ENCODE data around the gene UBE2G2.

UBE2G2 gene

DNA sequence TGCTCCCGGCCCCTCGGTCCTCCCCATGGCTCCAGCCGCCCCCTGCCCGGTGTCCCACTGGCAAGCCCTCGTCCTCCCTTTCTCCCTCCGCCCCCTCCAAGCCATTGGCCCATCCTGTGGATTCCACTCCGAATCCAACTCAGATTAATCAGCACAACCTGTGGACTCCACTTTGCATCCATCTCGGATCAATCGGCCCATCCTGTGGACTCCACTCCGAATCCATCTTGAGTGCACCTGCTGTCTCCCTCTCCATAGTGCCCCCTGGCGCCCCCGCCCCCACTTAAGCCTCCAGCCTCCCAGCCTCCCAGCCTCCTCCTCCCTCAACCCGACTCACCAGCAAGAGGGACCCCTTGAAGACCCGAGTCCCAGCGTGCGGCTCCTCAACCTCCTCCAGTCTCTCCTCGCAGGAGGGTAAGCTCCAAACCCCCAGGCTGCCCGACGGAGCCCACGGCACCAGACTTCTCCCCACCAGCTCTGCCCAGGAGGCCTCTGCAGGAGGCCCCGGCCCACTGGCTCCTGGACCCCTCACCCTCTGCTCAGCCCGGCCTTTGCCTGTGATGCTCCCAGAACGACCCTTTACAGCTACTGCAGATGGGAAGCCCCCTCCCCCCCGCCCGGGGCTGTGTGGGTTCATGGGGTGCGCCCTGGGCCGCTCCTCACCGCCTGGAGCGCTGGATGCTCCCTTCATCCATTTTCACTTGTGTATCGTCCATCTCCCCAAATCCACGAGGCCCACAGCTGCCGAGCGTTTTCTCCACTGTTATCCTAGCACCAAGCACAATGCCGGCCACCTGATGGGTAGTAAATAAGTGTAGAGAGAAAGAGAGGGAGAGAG lies 49.6 kb downstream of the UBE2G2 start:
- no peak overlapping the region for H3K4me3 ChIP-seq (ENCODE audit: low read depth in 1 of 5, low read length in 5 of 5)
- no peaks in the 10 kb centered on the region for H3K36me3 ChIP-seq (ENCODE audit: control insufficient read depth in 5 of 5, insufficient read depth in 5 of 5, low read length in 5 of 5)
- peaks cover 0 to 44% (median 9%) of the 10 kb centered on the region in 5 donors for H3K4me1 ChIP-seq (ENCODE audit: control insufficient read depth in 5 of 5, insufficient read depth in 5 of 5, low read length in 5 of 5)

DNA sequence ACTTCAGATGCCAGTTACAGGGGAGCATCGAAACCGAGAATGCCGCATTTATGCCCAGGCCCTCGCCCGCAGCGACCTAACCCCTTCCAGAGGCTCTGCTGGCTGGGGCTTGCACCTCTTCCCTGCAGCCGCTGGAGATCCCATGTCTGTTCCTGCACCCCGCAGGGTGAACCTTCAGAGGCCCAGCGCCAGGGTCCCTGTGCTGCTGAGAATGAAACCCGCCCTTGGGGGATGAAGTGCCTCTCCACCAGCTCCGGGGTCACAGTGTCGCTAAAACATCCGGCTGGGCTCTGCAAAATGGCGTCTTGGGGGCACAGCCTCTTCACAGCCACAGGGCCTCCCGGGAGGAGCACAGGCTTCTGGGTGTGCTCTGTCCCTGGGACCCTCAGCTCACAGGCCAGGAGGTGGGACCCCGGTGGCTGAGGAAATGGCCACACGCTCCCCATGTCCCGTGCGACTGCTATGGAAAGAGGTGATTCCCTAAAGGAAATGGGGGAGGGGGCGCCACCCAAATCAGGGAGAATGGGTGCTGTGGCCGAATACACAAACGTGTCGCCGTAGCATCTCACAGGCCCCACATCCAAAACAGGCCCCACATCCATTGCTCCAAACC lies 50.3 kb downstream of the UBE2G2 start:
- Histone ChIP-seq H3K27ac (ENCODE audit: low read depth, low read length) (no peak overlapping the region), H3K36me3 (ENCODE audit: control insufficient read depth in 5 of 5, insufficient read depth in 5 of 5, low read length in 5 of 5) (no peaks in the 10 kb centered on the region), H3K27me3 (ENCODE audit: control insufficient read depth in 5 of 5, insufficient read depth in 4 of 5, low read length in 5 of 5) (peaks cover 12 to 35% (median 24%) of the 10 kb centered on the region in 5 donors), H3K9ac (ENCODE audit: low read length in 5 of 5) (peak overlapping the region in 1 of 5 donors; percentile 14), H3K9me3 (ENCODE audit: control insufficient read depth in 5 of 5, low read length in 5 of 5) (peaks cover 0 to 3% (median 0%) of the 10 kb centered on the region in 5 donors), H3K4me3 (ENCODE audit: low read depth in 1 of 5, low read length in 5 of 5) (no peak overlapping the region), H3K4me1 (ENCODE audit: control insufficient read depth in 5 of 5, insufficient read depth in 5 of 5, low read length in 5 of 5) (peaks cover 0 to 44% (median 9%) of the 10 kb centered on the region in 5 donors)

More for the DNA sequence above, 49.6 kb downstream of the UBE2G2 start:
- Histone ChIP-seq H3K9me3 (ENCODE audit: control insufficient read depth in 5 of 5, low read length in 5 of 5) (peaks cover 0 to 3% (median 0%) of the 10 kb centered on the region in 5 donors), H3K27ac (ENCODE audit: low read depth, low read length) (no peak overlapping the region), H3K9ac (ENCODE audit: low read length in 5 of 5) (no peak overlapping the region), H3K27me3 (ENCODE audit: control insufficient read depth in 5 of 5, insufficient read depth in 4 of 5, low read length in 5 of 5) (peaks cover 12 to 37% (median 24%) of the 10 kb centered on the region in 5 donors)

DNA sequence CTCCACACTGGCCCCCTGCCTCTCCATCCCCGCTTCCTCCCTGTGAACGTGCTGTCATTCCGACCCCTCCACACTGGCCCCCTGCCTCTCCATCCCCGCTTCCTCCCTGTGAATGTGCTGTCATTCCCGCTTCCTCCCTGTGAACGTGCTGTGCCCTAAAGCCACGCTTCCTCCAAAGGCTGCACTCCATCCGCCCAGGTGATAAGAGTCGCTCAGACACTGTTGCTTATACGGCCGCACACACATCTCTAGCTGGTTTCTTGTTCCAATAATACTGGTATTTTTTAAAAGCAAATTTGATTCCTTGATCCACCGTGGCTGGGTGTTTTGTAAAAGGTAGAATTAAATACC lies 51.0 kb downstream of the UBE2G2 start:
- H3K36me3 ChIP-seq (ENCODE audit: control insufficient read depth in 5 of 5, insufficient read depth in 5 of 5, low read length in 5 of 5): no peaks in the 10 kb centered on the region

DNA sequence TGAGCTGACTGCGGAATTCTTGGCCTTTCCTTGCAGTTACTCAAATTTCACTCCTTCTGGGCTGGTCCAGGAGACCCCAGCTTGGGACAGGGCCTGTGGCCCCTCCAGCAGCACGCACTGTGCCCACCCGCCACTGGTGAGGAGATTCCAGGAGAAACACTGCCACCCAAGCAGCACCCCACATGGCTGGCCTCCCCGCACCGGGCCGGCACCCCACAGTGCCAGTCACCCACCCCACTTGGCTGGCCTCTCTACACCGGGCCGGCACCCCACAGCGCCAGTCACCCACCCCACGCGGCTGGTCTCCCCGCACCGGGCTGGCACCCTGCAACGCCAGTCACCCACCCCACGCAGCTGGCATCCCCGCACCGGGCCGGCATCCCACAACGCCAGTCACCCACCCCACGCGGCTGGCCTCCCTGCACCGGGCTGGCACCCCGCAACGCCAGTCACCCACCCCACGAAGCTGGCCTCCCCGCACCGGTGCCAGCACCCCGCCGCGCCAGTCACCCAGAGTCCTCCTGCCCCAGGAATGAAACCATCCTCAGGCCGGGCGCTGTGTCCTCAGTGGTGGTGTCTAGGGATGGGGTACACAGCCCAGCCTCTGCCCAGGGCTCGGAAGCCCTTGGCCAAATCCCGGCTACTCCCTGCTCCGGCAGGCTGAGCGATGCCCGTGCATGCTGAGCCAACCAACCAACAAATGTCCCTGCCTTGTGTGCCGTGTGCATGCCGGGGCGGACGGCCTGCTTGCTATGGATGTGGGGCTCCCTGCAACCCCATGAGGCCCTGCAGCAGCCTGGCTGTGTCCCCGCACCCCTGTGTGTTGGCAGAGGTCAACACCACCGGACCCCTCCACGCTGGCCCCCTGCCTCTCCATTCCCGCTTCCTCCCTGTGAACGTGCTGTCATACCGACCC lies 51.6 kb downstream of the UBE2G2 start:
- Histone ChIP-seq H3K4me3 (ENCODE audit: low read depth in 1 of 5, low read length in 5 of 5) (peak overlapping the region in 1 of 5 donors; percentile 0), H3K36me3 (ENCODE audit: control insufficient read depth in 5 of 5, insufficient read depth in 5 of 5, low read length in 5 of 5) (no peaks in the 10 kb centered on the region), H3K27ac (ENCODE audit: low read depth, low read length) (no peak overlapping the region), H3K4me1 (ENCODE audit: control insufficient read depth in 5 of 5, insufficient read depth in 5 of 5, low read length in 5 of 5) (peaks cover 0 to 41% (median 9%) of the 10 kb centered on the region in 5 donors), H3K9ac (ENCODE audit: low read length in 5 of 5) (no peak overlapping the region), H3K27me3 (ENCODE audit: control insufficient read depth in 5 of 5, insufficient read depth in 4 of 5, low read length in 5 of 5) (peaks cover 12 to 35% (median 24%) of the 10 kb centered on the region in 5 donors), H3K9me3 (ENCODE audit: control insufficient read depth in 5 of 5, low read length in 5 of 5) (peaks cover 0 to 3% (median 0%) of the 10 kb centered on the region in 5 donors)

More for the DNA sequence above, 51.0 kb downstream of the UBE2G2 start:
- H3K4me1 ChIP-seq (ENCODE audit: control insufficient read depth in 5 of 5, insufficient read depth in 5 of 5, low read length in 5 of 5): peaks cover 0 to 44% (median 9%) of the 10 kb centered on the region in 5 donors
- peaks cover 12 to 35% (median 24%) of the 10 kb centered on the region in 5 donors for H3K27me3 ChIP-seq (ENCODE audit: control insufficient read depth in 5 of 5, insufficient read depth in 4 of 5, low read length in 5 of 5)
- peak overlapping the region in 1 of 5 donors; percentile 0 for H3K4me3 ChIP-seq (ENCODE audit: low read depth in 1 of 5, low read length in 5 of 5)
- no peak overlapping the region for H3K27ac ChIP-seq (ENCODE audit: low read depth, low read length)
- no peak overlapping the region for H3K9ac ChIP-seq (ENCODE audit: low read length in 5 of 5)
- H3K9me3 ChIP-seq (ENCODE audit: control insufficient read depth in 5 of 5, low read length in 5 of 5): peaks cover 0 to 3% (median 0%) of the 10 kb centered on the region in 5 donors

DNA sequence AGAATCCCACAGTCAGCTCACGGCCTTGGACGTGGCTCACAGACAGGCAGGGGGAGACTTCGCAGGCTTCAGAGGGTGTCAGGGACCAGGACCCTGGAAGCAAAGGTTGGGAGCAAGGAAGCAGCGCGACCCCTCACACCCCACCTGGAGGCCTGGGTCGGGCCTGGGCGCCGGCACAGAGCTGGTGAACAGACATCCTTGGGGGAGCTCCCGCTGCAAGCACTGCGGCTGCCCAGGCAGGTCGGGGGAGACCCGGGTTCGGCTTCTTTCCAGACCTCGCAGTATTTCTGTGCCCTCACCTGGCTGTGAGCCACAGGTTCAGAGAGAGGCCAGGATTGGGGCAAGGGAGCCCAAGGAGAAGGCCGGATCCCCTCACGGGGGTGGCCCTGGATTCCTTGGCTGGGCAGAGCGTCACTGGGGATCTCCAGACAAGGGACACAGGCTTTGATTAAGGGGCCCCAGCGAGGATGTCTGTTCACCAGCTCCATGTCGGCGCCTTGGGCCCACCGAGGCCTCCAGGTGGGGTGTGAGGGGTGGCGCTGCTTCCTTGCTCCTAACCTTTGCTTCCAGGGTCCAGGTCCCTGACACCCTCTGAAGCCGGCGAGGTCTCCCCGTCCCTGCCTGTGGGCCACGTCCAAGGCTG lies 52.4 kb downstream of the UBE2G2 start:
- Histone ChIP-seq H3K9ac (ENCODE audit: low read length in 5 of 5) (no peak overlapping the region), H3K9me3 (ENCODE audit: control insufficient read depth in 5 of 5, low read length in 5 of 5) (peaks cover 0 to 3% (median 0%) of the 10 kb centered on the region in 5 donors), H3K4me1 (ENCODE audit: control insufficient read depth in 5 of 5, insufficient read depth in 5 of 5, low read length in 5 of 5) (peaks cover 0 to 38% (median 9%) of the 10 kb centered on the region in 5 donors), H3K27ac (ENCODE audit: low read depth, low read length) (no peak overlapping the region), H3K4me3 (ENCODE audit: low read depth in 1 of 5, low read length in 5 of 5) (no peak overlapping the region), H3K27me3 (ENCODE audit: control insufficient read depth in 5 of 5, insufficient read depth in 4 of 5, low read length in 5 of 5) (peaks cover 12 to 35% (median 24%) of the 10 kb centered on the region in 5 donors), H3K36me3 (ENCODE audit: control insufficient read depth in 5 of 5, insufficient read depth in 5 of 5, low read length in 5 of 5) (no peaks in the 10 kb centered on the region)

DNA sequence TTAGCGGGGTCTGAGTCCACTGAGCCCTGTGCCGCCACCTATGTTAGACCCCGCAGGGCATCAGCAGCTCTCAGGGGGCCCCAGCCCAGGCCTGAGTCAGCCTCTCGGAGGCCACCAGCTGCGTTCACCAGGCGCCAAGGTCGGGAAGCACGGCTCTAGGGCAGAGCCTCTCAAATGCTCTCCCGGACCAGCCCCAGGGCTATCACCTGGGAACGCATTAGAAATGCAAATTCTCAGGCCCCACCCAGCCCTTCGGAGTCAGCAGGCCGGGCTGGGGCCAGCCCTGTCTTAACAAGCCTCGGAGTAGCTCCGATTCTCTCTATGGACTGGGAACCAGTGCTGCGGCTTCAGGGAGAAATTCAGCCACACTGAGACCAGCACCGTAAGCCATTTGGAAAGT lies 53.0 kb downstream of the UBE2G2 start:
- peaks cover 12 to 35% (median 24%) of the 10 kb centered on the region in 5 donors for H3K27me3 ChIP-seq (ENCODE audit: control insufficient read depth in 5 of 5, insufficient read depth in 4 of 5, low read length in 5 of 5)
- H3K4me1 ChIP-seq (ENCODE audit: control insufficient read depth in 5 of 5, insufficient read depth in 5 of 5, low read length in 5 of 5): peaks cover 0 to 34% (median 9%) of the 10 kb centered on the region in 5 donors
- H3K36me3 ChIP-seq (ENCODE audit: control insufficient read depth in 5 of 5, insufficient read depth in 5 of 5, low read length in 5 of 5): no peaks in the 10 kb centered on the region
- no peak overlapping the region for H3K4me3 ChIP-seq (ENCODE audit: low read depth in 1 of 5, low read length in 5 of 5)
- no peak overlapping the region for H3K9ac ChIP-seq (ENCODE audit: low read length in 5 of 5)
- H3K27ac ChIP-seq (ENCODE audit: low read depth, low read length): no peak overlapping the region
- no peaks in the 10 kb centered on the region for H3K9me3 ChIP-seq (ENCODE audit: control insufficient read depth in 5 of 5, low read length in 5 of 5)

DNA sequence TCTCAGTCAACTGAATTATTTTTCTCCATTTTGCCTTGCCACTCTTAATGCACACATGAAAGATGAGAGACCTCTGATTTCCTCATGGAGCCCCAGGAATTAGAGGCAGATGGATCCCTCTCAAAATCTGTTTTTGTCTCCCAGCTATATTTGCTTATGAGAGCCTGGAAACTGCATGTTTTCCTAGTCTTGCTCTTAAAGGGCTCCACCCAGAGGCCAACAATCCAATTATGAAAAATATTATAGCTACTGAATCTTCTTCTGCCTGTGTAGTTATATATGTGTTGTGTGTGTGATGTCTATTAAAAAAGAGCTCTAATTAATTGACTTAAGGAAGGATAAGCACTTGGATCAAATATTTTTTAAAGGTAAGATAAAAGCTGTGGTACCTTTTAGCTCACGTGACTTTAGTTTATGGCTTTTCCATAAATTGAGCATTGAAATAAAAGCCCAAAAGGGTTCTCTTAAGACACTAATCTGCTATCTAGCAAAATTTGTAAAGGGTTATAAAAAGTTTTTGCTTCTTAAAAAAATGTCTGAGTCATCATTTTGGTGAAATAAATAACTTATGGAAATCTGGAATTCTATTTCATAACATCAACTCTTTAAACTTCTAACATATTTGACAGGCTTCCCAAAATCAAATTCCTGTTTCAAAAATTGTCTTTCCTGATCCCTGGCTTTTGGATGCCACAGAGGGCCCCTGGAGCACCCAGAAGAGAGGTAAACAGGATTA lies 59.0 kb downstream of the UBE2G2 start:
- Histone ChIP-seq H3K4me1 (ENCODE audit: control insufficient read depth in 5 of 5, insufficient read depth in 5 of 5, low read length in 5 of 5) (peaks cover 0 to 4% (median 0%) of the 10 kb centered on the region in 5 donors), H3K9ac (ENCODE audit: low read length in 5 of 5) (no peak overlapping the region), H3K27me3 (ENCODE audit: control insufficient read depth in 5 of 5, insufficient read depth in 4 of 5, low read length in 5 of 5) (no peaks in the 10 kb centered on the region), H3K9me3 (ENCODE audit: control insufficient read depth in 5 of 5, low read length in 5 of 5) (peaks cover 9 to 24% (median 21%) of the 10 kb centered on the region in 5 donors), H3K27ac (ENCODE audit: low read depth, low read length) (no peak overlapping the region), H3K4me3 (ENCODE audit: low read depth in 1 of 5, low read length in 5 of 5) (no peak overlapping the region), H3K36me3 (ENCODE audit: control insufficient read depth in 5 of 5, insufficient read depth in 5 of 5, low read length in 5 of 5) (no peaks in the 10 kb centered on the region)

DNA sequence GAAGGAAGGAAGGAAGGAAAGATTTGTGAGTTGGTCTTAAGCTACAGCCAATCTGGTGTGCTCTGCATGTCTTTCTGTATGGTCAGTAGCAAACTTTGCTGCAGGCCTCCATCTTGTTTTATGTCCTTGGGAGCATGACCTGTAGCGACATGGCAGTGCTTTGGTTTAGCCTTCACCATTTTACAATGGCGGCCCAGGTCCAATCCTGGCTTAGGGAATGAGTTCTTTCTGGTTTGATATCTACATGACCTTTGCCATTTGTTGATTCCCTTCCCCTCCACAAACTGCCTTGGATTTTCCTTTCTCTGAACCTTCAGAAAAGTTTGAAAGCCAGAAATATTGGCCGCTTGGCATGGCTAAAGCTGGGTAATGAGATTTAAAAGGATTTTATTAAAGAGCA lies 59.7 kb downstream of the UBE2G2 start:
- H3K4me1 ChIP-seq (ENCODE audit: control insufficient read depth in 5 of 5, insufficient read depth in 5 of 5, low read length in 5 of 5): peaks cover 0 to 4% (median 0%) of the 10 kb centered on the region in 5 donors
- H3K27me3 ChIP-seq (ENCODE audit: control insufficient read depth in 5 of 5, insufficient read depth in 4 of 5, low read length in 5 of 5): no peaks in the 10 kb centered on the region
- no peaks in the 10 kb centered on the region for H3K36me3 ChIP-seq (ENCODE audit: control insufficient read depth in 5 of 5, insufficient read depth in 5 of 5, low read length in 5 of 5)
- H3K9ac ChIP-seq (ENCODE audit: low read length in 5 of 5): no peak overlapping the region
- peaks cover 14 to 30% (median 26%) of the 10 kb centered on the region in 5 donors for H3K9me3 ChIP-seq (ENCODE audit: control insufficient read depth in 5 of 5, low read length in 5 of 5)
- H3K4me3 ChIP-seq (ENCODE audit: low read depth in 1 of 5, low read length in 5 of 5): no peak overlapping the region
- no peak overlapping the region for H3K27ac ChIP-seq (ENCODE audit: low read depth, low read length)

DNA sequence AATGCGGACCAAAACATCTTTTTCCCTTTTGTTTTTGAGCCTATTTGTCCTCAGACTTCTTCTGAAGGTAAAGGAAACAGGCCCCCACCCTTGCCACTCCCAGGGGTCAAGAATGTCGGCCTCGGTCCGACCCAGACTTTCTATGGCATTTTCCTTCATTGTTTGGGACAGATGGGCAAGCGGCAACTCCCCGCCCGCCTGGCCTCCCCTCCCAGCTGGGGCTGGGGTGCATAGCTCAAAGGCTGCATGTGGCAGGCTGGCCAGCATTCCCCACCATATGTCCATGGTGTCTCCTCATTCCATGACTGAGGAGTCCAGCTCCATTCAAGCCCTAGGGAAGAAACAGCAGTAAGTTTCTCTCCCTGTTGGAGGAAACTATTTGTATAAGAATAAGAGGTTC lies 60.9 kb downstream of the UBE2G2 start:
- peaks cover 0 to 4% (median 0%) of the 10 kb centered on the region in 5 donors for H3K4me1 ChIP-seq (ENCODE audit: control insufficient read depth in 5 of 5, insufficient read depth in 5 of 5, low read length in 5 of 5)
- H3K36me3 ChIP-seq (ENCODE audit: control insufficient read depth in 5 of 5, insufficient read depth in 5 of 5, low read length in 5 of 5): no peaks in the 10 kb centered on the region
- H3K27me3 ChIP-seq (ENCODE audit: control insufficient read depth in 5 of 5, insufficient read depth in 4 of 5, low read length in 5 of 5): no peaks in the 10 kb centered on the region
- H3K4me3 ChIP-seq (ENCODE audit: low read depth in 1 of 5, low read length in 5 of 5): no peak overlapping the region
- H3K27ac ChIP-seq (ENCODE audit: low read depth, low read length): no peak overlapping the region
- peaks cover 14 to 37% (median 28%) of the 10 kb centered on the region in 5 donors for H3K9me3 ChIP-seq (ENCODE audit: control insufficient read depth in 5 of 5, low read length in 5 of 5)
- no peak overlapping the region for H3K9ac ChIP-seq (ENCODE audit: low read length in 5 of 5)

All from subcutaneous abdominal adipose tissue (tissue), 5 donors.